Fibroblast of skin of left biceps (primary cell): Measurements from ENCODE around the gene DEPDC4.

Source experiments
- DNase-seq, 2 experiments: peaks; one replicate each; pipeline ENCODE4 v3.0.0-alpha.2; 2013; ENCODE audit warnings: low read depth in 2 of 2

Gene DEPDC4

GRCh38 chr12:100214518-100214917 is 52.4 kb downstream of the DEPDC4 start:
- no peak for DNase-seq

- no peak for DNase-seq
Observed at GRCh38 chr12:100213016-100213891, 53.6 kb downstream of the DEPDC4 start.

- DNase-seq = no peak
Observed at GRCh38 chr12:100211698-100212097, 55.2 kb downstream of the DEPDC4 start.

DNA sequence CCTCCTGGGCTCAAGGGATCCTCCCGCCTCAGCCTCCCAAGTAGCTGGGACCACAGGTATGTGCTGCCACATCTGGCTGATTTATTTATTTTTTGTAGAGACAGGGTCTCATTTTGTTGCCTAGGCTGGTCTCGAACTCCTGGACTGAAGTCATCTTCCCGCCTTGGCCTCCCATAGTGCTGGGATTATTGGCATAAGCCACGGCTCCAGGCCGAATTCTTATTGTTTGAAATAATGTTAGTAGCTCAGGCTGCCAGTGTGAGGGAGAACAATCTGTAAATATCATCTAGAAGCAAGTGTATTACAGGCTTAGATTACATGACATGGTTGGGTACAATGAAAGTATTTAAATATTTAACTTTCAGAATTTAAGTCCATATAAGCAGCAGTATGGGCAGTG is 58.0 kb downstream of the DEPDC4 start:
- no peak for DNase-seq

DNA sequence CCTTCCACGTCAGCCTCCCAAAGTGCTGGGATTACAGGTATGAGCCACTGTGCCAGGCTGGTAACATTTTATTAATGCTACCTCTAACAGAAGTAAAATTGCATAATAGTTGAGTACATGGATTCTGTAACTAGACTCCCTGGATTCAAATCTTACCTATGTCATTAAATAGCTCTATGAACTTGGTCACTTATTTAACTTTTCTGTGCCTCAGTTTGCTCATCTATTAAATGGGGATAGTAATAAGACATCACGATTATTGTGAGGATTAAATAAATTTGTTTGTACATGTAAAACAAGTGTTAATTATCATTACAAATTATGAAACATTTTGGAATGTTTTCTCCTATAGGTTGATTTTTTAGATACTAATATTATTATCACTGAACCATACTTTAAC is 59.6 kb downstream of the DEPDC4 start:
- no peak for DNase-seq

DNA sequence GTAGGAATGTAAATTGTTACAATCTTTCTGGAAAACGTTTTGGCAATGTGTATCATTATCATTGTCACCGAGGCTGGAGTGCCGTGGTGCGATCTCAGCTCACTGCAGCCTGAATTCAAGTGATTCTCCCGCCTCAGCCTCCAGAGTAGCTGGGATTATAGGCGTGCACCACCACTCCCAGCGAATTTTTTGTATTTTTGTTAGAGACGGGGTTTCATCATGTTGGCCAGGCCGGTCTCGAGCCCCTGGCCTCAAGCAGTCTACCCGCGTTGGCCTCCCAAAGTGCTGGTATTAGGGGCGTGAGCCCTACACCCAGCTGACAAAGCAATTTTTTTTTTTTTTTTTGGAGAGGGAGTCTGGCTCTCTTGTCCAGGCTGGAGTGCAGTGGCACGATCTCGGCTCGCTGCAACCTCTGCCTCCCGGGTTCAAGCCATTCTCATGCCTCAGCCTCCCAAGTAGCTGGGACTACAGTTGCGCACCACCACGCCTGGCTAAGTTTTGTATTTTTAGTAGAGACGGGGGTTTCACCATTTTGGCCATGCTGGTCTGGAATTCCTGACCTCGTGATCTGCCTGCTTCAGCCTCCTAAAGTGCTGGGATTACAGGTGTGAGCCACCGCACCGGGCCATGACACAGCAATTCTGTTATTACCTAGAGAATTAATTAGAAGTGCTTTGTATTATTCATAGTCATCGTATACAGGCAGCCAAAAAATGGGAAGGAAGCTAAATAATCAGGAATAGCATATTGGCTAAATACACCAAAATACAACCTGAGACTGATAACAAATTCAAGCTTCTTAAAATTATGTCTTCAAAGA is 65.1 kb downstream of the DEPDC4 start:
- DNase-seq = no peak

DNA sequence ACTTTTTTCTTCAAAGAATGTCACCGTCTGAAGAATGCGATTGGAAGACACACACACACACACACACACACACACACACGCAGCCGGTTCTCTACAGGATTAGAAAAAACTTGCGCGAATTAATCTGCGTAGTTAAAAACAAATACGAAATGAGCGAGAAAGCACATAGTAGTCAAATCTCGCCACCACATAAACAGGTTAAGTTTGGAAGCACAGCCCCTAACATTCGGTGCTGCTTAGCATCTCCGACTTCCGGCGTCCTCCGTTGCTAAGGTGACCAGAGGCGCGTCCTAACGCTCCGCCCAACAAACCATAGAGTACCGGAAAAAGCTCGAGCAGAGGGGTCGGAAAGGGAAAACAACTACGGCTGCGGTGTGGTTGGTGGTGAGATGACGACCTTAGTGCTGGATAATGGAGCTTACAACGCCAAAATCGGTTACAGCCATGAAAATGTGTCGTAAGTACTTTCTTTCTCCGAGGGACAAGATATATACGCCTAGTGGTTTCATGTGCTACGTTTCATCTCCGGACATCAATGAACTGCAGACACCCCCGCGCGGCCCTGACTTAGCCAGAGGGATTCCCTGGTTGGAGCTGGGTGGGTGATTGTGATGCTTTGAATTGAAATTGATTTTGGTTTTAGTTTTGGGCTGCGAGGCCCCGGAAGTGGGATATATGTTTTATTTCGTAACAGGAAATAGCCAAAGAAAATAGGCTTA is 66.3 kb downstream of the DEPDC4 start, which contains the start of gene ACTR6:
ACTR6 (plus strand) TSS at position 353 of the 719 bp plus-strand sequence; CDS start at position 390, 37 bp downstream.
- DNase-seq = peak; percentile 88

- DNase-seq = no peak
Observed at GRCh38 chr12:100199347-100200149, 67.3 kb downstream of the DEPDC4 start.

DNA sequence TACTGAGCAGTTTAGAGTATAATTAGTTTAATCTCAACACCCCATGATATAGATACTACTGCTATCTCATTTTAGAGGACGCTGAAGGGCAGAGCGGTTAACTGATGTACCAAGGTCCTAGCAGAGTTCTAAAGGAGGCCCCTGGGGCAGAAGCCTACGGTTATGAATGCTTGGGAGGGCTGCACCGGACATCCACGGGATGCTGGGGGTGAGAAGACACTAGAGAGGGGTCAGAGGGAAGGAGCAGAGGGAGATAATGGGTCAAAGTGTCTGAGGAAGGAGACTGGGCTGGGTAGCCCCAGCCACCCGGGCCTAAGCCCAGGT is 67.9 kb downstream of the DEPDC4 start:
- DNase-seq = no peak

DNA sequence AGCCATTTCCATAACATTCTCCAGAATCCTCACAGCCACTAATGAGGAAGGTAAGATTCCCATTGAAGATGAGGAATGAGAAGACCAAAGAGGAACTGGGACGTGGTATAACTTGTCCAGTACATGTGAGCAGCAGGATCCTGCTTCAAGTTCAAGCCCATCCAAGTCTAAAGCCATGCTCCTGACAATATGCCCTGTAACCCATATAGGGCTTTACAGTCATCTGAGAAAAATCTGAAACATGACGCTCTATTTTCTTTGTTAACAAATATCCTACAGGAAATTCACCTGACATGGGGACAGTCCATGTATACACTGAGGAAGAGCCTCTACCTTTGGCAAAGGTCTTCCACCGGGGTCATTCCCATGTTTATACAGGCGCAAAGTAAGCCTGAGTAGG is 69.4 kb downstream of the DEPDC4 start:
- DNase-seq = no peak

DNA sequence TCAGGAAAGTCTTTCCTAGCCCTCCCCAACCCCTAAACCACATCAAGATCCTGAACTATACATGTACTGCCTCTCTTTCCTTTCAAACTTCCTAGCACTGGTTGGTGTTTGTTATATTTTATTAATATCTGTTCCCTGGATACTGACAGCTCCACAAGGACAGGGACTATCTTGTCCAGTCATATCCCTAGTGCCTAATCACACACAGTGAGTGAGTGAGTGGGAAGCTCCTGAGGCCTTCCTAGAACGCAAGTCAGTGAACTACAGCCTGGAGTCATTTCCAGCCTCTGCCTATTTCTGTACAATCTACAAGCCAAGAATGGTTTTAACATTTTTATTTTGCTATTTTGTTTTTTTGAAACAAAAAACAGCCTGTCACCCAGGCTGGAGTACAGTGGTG is 73.8 kb downstream of the DEPDC4 start:
- DNase-seq = no peak
